Stimulated activated CD4-positive, alpha-beta T cell treated with anti-CD3 and anti-CD28 coated beads, Interleukin-12 subunit alpha, Interleukin-12 subunit beta, amount 100 ng/mL, for 4 hours (primary cell): ENCODE data around the gene PRKAR2B.
"Not testable (repeated sequence)": the region's sequence is repeated elsewhere in the genome, so short reads cannot be mapped to it uniquely, and the experiment has no call there.

ENCODE experiments used
- DNase-seq: peaks from one replicate; pipeline ENCODE4 v3.0.0-alpha.2; 2020

PRKAR2B gene

DNA sequence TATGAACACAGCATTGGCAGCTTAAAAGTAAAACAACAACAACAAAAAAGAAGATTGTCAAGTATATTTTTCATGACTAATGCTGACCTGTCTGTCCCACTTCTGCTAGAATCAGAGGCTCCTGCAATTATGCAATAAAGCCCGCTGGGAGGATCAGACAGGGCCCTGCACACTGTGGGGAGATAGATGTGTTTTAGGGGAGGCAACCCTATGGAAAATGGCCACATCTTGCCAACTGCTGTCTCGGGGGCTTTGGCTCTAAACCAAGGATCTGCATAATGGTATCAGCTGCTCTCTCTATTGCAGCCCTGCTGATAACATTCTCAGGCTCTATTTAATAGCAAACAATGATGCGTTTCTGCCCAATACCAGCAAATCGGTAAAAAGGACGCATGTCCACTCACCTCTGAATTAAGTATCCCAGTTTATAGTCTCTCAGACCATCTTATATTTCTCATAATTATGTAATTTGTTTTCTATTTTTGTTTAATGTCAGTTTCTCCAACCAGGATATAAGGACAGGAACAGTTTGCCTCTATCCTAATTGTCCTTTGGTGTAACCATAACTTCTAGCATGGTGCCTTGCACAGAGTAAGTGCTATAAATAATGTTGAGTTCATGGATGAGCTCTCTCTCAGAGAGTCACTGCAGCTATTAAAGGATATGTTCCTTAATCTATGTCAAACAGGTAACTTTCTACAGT is 15.3 kb upstream of the PRKAR2B start:
- DNase-seq = no peak

DNA sequence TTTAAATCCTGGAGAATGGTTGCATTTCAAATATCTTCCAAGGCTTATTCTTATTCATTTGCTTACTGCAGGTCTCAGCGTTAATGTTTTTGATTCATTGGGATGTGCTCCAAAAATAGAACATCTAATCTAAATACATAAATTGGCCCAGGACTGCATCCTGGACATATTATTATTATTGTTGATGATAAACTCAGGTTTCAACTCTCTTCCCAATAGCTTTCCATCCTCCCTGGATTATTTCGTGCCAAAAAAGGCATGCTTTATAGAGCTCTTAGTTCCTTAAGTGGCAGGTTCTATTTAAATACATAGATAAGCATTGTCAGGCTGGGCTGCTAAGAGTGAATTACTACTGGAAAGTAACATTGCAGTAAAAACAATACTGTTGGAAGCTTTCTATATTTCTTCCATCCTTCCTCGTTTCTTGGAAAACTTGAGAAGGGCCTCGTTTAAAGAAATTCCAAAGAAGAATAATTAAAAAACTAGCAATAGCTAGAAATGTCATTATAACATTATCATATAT is 14.7 kb upstream of the PRKAR2B start:
- no peak for DNase-seq

DNA sequence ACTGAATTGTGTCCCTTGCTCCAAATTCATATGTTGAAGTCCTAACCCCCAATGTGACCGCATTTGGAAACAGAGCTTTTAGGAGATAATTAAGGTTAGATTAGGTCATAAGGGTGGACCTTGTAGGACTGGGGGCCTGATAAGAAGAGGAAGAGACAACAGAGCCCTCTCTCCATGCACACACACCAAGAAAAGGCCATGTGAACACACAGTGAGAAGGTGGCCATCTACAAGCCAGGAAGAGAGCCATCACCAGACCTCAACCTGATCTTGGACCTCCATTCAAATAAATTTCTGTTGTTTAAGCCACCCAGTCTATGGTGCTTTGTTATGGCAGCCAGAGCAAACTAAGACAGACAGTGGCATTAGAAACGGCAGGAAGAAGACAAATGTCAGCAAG is 12.5 kb upstream of the PRKAR2B start:
- no peak for DNase-seq

DNA sequence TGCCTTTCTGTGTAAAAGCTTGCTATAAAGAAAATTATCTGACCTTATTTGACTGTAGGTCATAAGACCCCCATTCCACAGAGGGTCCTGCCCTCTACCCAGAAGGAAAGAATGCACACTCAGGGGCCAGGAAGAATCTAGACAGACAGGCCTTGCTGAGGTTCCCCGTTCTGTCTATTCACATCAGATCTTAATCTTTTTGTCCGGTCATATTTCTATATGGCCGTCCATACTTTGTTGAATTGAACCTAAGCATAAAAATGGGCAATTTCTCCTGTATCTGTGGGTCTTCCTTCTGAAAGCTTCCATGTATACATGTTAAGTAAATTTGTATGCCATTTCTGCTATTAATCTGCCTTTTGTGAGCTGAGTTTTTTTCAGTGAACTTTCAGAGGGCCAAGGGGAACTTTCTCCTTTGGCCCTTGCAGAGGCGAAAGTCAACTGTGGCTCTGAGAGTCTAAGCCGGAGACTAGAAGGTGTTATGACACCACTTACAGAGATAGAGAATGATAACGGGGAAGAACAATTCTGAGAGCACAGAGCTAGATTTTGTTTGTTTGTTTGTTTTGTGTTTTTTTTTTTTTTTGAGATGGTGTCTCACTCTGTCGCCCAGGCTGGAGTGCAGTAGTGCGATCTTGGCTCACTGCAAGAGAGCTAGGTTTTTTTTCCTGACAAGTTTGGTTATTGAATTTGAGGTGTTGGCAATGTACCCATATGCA is 11.6 kb upstream of the PRKAR2B start:
- no peak for DNase-seq

DNA sequence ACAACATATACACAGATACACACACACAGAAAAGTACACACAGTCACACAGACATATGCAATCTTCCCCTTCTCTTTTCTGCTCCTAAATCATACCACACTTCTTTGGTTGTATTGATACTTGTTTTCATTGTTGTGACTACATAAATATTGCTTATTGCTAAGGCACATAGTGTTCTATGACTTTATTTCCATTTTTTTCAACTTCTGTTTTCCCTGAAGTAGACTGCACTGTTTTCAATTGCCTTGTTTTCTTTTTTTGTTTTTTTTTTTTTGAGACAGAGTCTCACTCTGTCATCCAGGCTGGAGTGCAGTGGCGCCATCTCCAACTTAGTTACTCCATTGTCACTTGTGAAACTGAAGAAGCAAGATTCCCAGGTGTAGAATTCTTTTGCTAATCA is 10.0 kb upstream of the PRKAR2B start:
- no peak for DNase-seq

DNA sequence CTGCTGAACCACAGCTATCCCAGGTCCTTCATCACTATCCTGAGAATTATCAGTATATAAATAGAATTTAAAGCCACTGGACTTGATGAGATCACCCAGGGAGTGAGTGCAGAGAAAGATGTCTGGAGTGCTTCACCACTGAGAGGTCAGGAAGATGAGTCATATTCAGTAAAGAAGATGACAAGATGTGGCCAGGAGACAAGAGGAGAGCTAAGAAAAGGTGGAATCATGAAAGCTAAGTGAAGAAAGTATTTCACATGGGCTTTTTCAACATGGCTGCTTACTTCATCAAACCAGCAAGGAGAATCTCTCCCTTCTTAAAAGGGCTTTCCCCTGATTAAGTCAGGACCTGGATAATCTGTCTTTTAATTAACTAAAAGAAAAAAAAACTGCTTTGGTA is 9.1 kb upstream of the PRKAR2B start:
- no peak for DNase-seq

DNA sequence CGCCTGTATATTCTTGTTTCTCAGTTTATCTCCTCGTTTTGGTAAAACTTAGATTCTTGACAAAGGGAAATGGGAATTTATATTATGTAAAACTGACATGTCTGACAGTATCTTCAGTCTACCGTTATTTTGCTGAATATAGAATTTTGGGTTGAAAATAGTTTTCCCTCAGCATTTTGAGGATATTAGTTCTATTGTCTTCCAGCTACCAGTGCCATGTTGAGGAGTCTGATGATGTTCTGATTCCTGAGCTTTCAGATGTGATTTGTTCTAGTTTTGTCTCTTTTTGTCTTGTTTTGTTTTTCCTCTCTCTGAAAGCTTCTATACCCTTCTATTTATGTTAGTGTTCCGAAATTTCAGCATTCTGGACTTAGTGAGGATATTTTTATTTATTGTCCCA is 8.0 kb upstream of the PRKAR2B start:
- no peak for DNase-seq

DNA sequence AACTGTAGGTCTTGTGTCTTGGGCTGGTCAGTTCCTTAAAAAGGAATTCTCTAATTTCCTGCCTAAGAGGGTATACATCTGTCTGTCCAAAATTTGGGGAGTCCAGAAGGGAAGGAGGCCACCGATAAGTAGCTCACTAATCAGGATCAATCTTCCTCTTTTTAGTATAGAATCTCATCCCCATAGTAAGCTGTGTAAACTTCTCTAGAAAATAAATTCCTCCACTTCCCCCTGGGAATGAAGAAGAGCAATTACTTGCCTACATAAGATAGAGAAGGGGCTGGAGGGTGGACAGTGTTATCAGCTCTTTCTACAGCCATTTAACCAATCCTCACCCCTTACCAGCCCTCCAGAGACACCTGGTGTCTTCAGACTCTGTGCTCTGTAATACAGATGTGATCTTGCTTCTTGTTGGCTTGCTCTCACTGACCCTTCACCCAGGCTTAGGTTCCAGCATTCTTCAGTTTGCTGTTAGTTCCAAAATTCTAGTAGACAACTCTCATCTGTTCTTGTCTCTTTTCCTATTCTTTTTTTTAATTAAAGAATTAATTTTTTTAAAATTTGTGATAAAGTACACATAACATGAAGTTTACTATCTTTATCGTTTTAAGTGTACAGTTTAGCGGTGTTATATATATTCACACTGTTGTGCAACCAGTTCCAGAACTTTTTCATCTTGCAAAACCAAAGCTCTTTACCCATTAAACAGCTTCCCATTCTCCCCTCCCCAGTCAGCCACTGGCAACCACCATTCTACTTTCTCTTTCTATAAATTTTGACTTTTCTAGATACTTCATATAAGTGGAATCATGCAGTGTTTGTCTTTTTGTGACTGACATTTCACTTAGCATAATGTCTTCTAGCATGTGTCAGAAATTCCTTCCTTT is 6.5 kb upstream of the PRKAR2B start:
- no peak for DNase-seq

DNA sequence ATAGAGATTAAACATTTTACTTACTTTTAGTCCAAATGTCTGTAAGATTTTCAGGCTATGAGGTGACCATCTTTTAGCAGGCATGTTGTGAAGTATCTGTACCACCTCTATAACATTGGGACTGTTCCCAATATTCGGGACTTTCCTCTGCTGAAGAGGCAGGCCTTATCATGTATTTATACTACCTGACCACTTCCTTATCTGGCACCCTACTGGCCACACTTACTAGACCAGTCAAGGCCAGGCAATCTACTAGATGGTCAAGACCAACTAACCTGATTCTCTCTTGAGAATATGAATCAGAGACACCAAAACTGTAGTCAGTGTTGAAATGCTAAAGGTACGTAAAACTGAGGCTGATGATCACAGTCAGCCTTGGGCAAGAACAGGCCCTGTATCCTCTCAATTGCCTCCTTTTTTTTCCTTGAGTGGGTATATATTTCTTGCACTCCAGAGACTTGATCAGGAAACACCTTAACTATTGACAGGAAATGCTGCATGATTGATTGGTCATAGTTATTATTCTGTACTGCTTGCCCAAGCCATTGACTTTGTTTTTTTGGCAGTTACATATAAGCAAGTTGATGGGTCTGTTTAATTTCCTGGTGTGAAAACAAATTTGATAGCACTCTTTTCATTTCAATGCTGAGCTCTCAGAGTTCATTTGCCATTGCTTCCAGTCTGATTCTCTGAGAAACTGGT is 5.2 kb upstream of the PRKAR2B start:
- no peak for DNase-seq

DNA sequence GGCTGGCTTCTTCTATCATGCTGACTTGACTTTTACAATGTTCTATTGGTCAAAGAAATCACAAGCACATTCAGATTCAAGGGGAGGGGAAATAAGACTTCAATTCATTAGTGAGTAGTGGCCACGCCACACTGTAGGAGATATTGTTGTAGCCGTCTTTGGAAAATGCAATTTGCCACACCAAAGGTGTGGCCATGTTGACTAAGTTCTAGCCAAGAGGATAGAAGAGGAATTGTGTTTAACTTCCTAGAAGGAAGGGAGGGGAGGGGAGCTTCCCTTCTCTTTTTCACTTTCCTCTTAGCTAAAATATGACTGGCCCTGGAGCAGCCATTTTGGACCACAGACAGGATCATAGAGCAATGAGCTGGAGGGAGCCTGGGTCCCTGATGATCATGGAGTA is 3.4 kb upstream of the PRKAR2B start:
- DNase-seq = no peak

DNA sequence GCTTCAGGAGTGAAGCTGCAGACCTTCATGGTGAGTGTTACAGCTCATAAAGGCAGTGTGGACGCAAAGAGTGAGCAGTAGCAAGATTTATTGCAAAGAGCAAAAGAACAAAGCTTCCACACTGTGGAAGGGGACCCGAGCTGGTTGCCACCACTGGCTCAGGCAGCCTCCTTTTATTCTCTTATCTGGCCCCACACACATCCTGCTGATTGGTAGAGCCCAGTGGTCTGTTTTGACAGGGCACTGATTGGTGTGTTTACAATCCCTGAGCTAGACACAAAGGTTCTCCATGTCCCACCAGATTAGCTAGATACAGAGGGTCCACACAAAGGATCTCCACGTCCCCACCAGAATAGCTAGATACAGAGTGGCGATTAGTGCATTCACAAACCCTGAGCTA is 2.7 kb upstream of the PRKAR2B start:
- DNase-seq = not testable (repeated sequence)

DNA sequence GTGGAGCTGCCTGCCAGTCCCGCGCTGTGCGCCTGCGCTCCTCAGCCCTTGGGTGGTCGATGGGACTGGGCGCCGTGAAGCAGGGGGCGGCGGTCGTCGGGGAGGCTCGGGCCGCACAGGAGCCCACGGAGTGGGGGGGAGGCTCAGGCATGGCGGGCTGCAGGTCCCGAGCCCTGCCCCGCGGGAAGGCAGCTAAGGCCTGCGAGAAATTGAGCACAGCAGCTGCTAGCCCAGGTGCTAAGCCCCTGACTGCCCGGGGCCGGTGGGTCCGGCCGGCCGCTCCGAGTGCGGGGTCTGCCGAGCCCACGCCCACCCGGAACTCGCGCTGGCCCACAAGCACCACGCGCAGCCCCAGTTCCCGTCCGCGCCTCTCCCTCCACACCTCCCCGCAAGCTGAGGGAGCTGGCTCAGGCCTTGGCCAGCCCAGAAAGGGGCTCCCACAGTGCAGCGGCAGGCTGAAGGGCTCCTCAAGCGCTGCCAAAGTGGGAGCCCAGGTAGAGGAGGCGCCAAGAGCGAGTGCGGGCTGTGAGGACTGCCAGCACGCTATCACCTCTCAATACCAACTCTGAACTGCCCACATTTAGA is 2.1 kb upstream of the PRKAR2B start:
- not testable (repeated sequence) for DNase-seq

DNA sequence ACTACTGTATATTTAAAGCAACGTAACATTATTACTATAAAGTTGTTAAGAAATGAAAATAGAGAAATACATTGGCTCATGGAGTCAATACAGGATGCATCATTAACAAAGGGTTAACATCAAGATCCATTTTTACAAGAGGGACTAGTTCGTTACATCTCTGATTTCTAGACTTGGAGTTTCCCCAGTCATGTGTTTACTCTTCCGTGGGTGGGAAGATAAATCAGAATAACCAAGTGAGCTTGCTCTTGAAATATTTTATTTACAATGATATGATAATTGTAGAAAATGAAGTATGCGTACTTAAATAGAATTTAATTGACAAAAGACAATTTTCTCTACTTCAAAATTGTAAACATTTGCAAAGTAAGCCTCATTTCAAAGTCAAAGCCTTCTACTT is 1.0 kb upstream of the PRKAR2B start:
- DNase-seq = no peak

DNA sequence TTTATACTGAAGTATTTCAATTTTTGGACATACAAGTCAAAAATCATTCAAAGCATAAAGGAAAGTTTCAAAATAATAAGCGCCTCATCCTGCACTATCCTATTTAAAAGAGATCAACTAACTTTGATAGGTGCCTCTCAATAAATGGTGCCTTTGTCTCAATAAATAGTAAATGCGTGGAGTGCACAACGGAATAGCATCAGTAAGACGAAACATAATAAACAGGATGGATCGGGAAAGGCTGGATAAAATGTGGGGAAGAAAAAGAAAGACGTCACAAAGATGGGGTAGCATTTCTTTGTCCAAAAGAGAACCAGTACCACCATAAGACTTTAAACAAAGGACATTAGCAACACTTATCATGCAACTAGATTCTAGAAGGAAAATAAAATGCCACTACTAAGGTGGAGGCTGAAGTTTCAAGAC is 571 bp upstream of the PRKAR2B start:
- no peak for DNase-seq

DNA sequence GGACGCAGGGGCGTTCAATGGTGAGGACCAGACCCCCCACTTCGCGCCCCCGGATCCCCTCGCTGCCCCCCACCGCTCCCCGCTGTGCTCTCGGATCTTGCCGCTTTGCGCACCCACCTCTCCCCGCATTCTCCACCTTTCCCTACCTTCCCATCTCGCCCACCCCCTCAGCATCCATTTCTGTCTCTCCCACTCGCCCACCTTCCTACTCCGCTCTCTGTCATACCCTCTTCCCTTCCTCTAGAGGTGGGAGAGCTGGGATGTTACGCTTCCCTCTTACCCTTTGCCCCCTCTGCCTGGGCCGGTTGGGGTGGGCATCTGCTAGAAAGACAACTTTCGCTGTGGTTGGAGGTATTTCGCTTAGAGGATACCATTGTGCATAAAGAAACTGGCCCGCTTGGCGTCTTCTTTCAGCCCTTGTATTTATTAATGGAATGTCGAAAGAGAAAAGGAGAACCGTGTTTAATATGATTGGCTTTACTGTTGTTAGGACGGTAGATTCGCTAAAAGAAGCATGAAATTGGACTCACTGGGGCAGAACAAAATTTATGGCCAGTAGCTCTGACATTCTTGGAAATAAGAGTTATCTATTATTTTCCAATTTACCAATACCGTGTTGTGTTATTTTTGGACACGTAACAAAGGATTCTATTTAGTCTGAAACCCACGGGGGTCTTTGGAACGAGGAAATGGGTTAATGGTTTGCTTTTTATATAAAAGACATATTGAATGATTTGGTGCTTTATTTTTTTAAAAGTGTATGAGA is 873 bp downstream of the PRKAR2B start:
- DNase-seq = no peak

DNA sequence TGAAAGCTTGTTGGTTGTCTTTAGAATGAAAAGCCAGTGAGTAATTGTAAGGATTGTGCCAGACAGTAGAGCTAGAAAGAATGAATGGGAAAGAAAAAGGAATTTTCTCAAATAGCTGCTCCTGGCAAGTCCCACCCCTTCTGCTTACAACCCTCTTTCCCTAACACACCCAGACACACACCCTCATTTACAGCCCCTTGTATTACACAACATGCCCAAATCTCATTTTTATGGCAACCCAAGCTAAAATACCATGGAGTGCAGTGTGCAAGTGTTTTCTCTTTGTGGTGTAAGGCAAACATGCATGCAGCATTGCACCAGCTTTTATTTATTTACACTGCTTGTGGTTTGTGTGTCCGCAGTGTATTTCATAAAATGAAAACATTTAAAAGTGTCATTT is 1.5 kb downstream of the PRKAR2B start:
- DNase-seq = no peak

DNA sequence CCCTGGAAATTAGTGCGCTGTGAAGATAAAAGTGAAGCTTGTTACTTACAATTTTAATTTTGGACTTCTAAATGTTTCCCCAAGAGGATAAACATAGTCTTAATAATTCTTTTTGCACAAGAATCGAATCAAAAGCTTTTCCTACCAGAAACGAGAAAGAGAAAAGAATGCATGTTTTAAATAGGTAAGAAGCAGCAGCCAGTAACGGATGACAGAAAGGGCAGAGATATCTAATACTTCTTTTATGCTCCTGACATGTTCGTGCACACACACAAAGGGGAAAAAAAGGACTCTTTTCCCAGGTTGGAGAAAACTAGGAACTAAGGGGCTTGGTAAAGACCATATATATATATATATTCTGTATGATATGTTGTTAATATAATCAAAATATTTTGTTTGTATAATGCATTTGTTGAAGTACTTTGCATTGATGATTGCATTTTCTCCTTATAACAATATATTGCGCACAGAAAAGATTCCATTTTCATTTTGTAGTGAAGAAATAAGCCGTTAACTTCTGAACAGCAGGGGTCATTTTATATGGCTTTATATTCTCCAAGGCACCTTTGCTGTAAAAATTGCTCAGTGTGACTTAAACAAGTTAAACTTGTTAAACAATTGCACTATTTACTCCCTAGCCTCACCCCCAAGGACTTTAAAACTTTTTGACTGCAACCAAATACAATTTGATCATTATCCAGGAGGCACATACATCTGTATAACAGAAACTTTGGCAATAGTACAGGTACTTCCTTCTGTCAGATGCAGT is 2.2 kb downstream of the PRKAR2B start:
- DNase-seq = no peak

DNA sequence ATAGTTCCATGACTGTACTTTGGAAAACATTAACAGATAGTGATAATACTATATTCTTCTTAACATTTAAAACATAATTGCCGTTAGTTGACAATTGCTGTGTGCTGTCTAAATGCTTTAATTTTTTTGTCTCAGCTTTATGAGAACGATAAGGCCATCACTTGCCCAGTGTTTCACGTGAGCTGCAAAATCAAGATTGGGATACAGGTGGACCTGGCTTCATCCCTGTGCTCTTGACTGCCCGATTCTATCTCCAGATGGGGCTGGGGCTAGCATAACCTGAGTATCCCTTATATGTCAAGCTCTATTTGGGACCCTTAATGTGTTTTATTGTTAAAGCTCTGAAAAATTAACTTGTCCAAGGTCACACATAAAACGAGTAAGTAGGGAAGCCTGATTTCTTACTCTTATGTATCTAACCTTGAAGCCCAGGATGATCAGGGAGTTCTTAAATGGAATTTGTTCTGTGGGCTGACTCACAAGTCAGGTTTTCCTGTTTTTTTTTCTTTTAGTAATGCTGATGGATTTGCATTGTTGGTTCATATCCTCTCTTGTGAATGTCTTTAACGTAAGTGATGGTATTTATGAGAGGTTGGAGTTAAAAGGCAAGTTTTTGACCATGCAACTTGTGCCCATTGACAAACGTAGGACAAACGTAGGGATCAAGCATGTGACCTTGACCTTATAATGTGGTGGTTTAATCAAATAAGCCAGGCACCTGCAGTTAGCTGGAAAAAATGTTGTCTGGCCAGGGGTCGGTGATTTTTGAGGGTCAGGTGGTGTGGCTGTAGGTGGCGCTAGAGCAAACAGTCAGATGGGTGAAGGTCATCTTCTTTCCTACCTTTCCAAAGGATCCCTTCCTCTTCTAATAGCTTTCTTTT is 3.6 kb downstream of the PRKAR2B start:
- DNase-seq = no peak

DNA sequence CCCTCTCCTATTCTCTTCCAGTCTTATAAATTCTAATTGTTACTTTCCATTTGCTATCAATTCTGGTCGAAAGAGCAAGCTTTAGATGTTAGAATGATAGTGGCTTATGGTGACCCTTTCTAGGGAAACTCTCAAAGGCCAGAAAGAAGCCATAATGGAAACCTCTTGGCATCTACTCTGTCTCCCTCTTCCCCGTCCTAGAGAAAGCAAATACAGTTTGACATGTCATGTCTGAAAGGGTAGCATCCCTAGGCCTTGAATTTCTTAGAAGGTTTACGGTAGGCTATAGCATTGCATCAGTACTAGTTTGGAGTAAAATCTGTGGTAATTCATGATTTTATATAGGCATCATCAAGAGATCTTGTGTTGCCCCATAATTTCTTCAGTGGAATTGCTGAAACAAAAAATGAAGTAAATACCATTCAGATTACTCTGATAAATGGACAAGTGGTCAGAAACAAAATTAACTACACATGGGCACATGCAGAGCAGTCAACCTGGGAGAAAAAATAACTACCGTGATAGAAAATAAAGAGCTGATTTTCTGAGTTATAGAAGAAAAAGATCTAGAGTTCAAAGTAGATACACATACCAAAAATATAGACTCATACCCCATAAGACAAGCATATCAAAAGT is 4.4 kb downstream of the PRKAR2B start:
- DNase-seq = no peak
